ENCODE measurements around the gene SLMAP. TPM values are rescaled to one million over a fixed set of nuclear protein-coding genes. Genes with fewer than 3 reads are reported as not detected.

The SLMAP gene
- total and polyA plus RNA-seq, 7 donors = 31.2 to 180 (median 106) TPM

DNA sequence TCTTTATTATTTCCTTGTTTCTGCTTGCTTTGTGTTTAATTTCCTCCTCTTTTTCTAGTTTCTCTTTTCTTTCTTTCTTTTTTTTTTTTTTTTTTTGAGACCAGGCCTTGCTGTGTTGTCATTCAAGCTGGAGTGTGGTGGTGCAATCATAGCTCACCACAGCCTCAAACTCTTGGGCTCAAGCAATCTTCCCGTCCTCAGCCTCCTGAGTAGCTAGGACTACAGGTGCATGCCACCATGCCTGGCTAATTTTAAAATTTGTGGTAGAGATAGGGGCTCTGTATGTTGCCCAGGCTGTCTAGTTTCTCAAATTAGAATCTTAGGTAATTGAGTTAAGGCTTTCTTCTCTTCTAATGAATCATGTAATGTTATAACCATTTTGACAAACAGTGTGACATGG lies 22.4 kb downstream of the SLMAP start:
- H3K27me3 ChIP-seq (ENCODE audit: insufficient read depth in 3 of 3, low read length in 2 of 3) = no peaks in the 10 kb centered on the region
- no peak overlapping the region for H3K4me3 ChIP-seq
- H3K9me3 ChIP-seq = no peaks in the 10 kb centered on the region
- DNase-seq (no peak), ATAC-seq (peak in 3 of 4 donors; percentile 51 to 58 (median 57))
- TF ChIP-seq, protein P1, sequence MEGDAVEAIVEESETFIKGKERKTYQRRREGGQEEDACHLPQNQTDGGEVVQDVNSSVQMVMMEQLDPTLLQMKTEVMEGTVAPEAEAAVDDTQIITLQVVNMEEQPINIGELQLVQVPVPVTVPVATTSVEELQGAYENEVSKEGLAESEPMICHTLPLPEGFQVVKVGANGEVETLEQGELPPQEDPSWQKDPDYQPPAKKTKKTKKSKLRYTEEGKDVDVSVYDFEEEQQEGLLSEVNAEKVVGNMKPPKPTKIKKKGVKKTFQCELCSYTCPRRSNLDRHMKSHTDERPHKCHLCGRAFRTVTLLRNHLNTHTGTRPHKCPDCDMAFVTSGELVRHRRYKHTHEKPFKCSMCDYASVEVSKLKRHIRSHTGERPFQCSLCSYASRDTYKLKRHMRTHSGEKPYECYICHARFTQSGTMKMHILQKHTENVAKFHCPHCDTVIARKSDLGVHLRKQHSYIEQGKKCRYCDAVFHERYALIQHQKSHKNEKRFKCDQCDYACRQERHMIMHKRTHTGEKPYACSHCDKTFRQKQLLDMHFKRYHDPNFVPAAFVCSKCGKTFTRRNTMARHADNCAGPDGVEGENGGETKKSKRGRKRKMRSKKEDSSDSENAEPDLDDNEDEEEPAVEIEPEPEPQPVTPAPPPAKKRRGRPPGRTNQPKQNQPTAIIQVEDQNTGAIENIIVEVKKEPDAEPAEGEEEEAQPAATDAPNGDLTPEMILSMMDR (IDR thresholded peaks at IDR 0.05) = no peak
- H3K27ac ChIP-seq = no peak overlapping the region
- intact Hi-C loops (cut with DNase I) = no loop called here
- H3K36me3 ChIP-seq (ENCODE audit: insufficient read depth in 1 of 2, low read depth in 1 of 2) = no peaks in the 10 kb centered on the region
- WGBS, 3 donors = 58 to 82% (median 67%) methylated on average over 1 of the region's 1 CpG
- peaks cover 30% of the 10 kb centered on the region for H3K4me1 ChIP-seq

DNA sequence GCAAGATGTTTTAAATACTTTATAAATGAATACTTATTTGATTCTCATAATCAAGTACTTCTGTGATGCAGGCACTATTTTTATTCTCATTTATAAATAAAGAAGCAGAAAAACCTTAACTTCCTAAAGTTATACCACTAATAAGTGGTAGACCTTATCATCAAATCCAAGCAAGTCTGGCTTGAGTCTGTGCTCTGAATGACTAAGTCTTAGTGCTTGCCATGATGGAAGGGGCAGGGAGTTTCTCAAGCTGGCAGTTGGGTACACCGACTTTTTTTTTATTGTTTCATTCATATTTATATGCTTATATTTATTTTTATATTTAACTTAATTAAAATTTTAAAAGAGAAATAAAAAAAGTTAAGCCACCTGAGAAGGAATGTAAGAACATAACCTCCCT lies 23.6 kb downstream of the SLMAP start:
- Histone ChIP-seq H3K4me3 (no peak overlapping the region), H3K27ac (no peak overlapping the region), H3K4me1 (peaks cover 31% of the 10 kb centered on the region), H3K36me3 (ENCODE audit: insufficient read depth in 1 of 2, low read depth in 1 of 2) (no peaks in the 10 kb centered on the region), H3K9me3 (no peaks in the 10 kb centered on the region), H3K27me3 (ENCODE audit: insufficient read depth in 3 of 3, low read length in 2 of 3) (no peaks in the 10 kb centered on the region)
- DNase-seq = no peak
- no peak for ATAC-seq
- 87 to 98% (median 98%) methylated on average over 1 of the region's 1 CpG for WGBS, 3 donors
- TF ChIP-seq, protein P1 (IDR thresholded peaks at IDR 0.05) = no peak
- intact Hi-C loops (cut with DNase I) = no loop called here

DNA sequence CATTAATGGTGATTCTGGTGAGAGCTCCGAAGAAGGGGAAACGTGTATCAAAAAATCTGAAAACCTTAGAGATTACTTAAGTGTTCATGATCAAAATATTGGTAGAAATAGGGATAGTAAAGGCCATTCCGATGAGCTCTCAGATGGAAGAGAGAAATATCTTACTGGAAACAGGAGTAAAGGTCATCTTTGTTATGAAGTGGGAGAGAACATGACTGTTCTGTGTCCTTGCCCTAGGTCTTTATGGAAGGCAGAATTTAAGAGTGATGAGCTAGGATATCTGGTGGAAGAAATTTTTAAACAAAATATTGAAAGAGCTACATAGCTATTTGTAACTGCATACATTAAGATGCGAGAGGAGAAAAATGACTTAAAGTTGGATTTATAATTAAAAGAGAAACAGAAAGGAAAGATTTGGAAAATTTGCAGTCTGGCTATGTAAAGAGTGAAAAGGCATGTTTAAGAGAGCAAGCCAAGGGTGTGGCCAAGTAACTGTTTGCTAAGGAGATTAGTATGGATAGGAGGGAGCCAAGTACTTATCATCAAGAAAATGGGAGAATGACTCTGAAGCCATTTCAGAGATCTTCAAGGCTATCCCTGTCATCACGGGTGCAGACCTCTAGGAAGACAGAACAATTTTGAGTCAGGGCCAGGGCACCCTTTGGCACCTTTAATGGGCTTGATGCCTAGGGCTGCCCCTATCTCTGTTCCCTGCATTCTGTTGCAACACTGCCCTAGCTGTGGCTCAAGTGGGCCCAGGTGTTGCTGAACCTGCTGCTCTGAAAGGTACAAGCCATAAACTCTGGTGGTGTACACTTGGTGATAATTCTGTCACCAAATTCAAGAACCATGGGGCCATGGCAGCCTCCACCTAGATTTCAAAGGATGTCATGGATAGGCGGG lies 27.3 kb downstream of the SLMAP start:
- Histone ChIP-seq H3K4me3 (no peak overlapping the region), H3K27me3 (ENCODE audit: insufficient read depth in 3 of 3, low read length in 2 of 3) (no peaks in the 10 kb centered on the region), H3K36me3 (ENCODE audit: insufficient read depth in 1 of 2, low read depth in 1 of 2) (no peaks in the 10 kb centered on the region), H3K9me3 (no peaks in the 10 kb centered on the region), H3K4me1 (peaks cover 30% of the 10 kb centered on the region), H3K27ac (no peak overlapping the region)
- TF ChIP-seq, protein P1 (IDR thresholded peaks at IDR 0.05) = no peak
- DNase-seq (no peak), ATAC-seq (peak in 3 of 4 donors; percentile 26 to 45 (median 37))
- WGBS, 3 donors = 81 to 84% (median 83%) methylated on average over 6 of the region's 6 CpGs
- intact Hi-C loops (cut with DNase I) = no loop called here

DNA sequence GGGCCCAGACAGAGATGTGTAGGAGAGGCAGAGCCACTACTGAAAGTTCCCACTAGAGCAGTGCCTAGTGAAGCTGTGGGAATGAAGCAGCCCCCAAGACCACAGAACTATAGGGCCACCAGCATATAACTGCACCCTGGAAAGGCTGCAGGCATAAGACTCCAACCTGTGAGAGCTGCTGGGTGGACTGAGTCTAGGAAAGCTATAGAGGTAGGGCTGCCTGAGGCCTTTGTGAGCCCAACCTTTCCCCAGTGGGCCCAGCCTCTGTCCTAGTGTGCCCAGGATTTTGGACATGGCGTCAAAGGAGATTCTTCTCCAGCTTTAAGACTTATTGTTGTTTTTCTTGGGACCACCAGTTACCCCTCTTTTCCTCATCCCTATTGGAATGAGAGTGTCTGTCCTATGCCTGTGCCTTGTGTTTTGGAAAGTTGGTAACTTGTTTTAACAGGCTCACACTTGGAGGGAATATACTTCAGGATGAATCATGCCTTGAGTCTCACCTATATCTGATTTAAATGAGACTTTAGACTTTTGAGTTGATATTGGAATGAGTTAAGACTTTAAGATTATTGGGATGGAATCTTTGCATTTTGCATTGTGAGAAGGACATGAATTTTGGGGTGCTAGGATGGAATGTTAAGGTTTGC lies 28.1 kb downstream of the SLMAP start:
- intact Hi-C loops (cut with DNase I) = no loop called here
- ATAC-seq (peak in 2 of 4 donors; percentile 13 to 30), DNase-seq (no peak)
- H3K4me3 ChIP-seq = no peak overlapping the region
- peaks cover 29% of the 10 kb centered on the region for H3K4me1 ChIP-seq
- TF ChIP-seq, protein P1 (IDR thresholded peaks at IDR 0.05) = no peak
- H3K27ac ChIP-seq = no peak overlapping the region
- no peaks in the 10 kb centered on the region for H3K36me3 ChIP-seq (ENCODE audit: insufficient read depth in 1 of 2, low read depth in 1 of 2)
- no peaks in the 10 kb centered on the region for H3K9me3 ChIP-seq
- H3K27me3 ChIP-seq (ENCODE audit: insufficient read depth in 3 of 3, low read length in 2 of 3) = no peaks in the 10 kb centered on the region
- 98 to 100% (median 100%) methylated on average over 1 of the region's 1 CpG for WGBS, 3 donors

All from psoas muscle (tissue), 8 donors.